ENCODE data around the gene ARHGAP28. TPM values are rescaled to one million over a fixed set of nuclear protein-coding genes. Genes with fewer than 3 reads are reported as not detected.
"Not testable (repeated sequence)": the region's sequence is repeated elsewhere in the genome, so short reads cannot be mapped to it uniquely, and the experiment has no call there.

Gene ARHGAP28
- total RNA-seq, 6 experiments from 2014 or later: 0.13 to 1.7 (median 0.61) TPM; not detected in 1

GRCh38 chr18:6928359-6928758 is 198.8 kb downstream of the ARHGAP28 start:
- no peak for DNase-seq
- Histone ChIP-seq H3K4me3 (no peak overlapping the region), H3K27me3 (no peaks in the 10 kb centered on the region), H3K4me1 (no peaks in the 10 kb centered on the region), H3K27ac (no peak overlapping the region), H3K9me3 (no peaks in the 10 kb centered on the region), H3K36me3 (no peaks in the 10 kb centered on the region)
- intact Hi-C loops (cut with DNase I): loop anchor here in 1 of 2 donors (10.0 kb wide), 1 partner anchor 246 kb away; no protein-coding TSS in a partner anchor
- TF ChIP-seq CTCF (IDR thresholded peaks at IDR 0.05) (no peak), POLR2A (IDR thresholded peaks at IDR 0.05) (no peak)
- 75% methylated on average over 8 of the region's 11 CpGs for WGBS (ENCODE audit: insufficient coverage, low coverage, low lambda C conversion rate, missing lambda C conversion rate)
- ATAC-seq: no peak

DNA sequence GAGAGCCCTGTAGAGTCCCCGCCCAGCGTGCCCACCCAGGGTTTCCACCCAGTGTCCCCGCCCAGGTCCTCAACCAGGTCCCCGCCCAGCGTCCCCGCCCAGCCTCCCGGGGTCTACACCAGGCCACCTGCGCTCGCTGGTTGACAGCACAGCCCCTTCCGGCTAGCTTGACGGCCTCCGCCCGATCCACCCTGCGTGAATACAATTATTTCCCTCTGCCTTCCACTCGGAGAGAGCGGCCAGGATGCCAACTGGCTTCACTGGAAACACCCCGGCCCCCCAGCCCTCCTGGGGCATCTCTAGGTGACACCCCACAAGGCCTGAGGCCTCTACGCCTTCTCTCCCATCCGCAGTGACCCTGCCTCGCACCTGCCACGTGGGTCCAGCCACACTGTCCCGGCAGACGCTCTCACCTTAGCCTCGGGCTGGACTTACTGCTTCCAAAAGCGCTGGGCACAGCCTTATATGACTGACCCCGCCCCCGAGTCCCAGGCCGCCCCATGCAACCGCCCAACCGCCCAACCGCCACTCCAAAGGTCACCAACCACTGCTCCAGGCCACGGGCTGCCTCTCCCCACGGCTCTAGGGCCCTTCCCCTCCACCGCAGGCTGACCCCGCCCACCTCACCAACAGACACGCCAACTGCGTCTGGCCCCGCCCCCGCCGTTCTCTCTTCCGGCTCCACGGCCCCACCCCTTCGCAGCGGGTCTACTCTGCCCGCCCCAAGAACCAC is 200.0 kb downstream of the ARHGAP28 start:
- H3K4me3 ChIP-seq: no peak overlapping the region
- H3K27ac ChIP-seq: no peak overlapping the region
- no peak for TF ChIP-seq CTCF (IDR thresholded peaks at IDR 0.05)
- no peak for TF ChIP-seq POLR2A (IDR thresholded peaks at IDR 0.05)
- no peaks in the 10 kb centered on the region for H3K4me1 ChIP-seq
- H3K27me3 ChIP-seq: no peaks in the 10 kb centered on the region
- ATAC-seq (peak in 2 of 4 donors; percentile 53 to 56), DNase-seq (no peak)
- WGBS (ENCODE audit: insufficient coverage, low coverage, low lambda C conversion rate, missing lambda C conversion rate): 83% methylated on average over 17 of the region's 45 CpGs
- intact Hi-C loops (cut with DNase I): loop anchor here in 1 of 2 donors (10.0 kb wide), 1 partner anchor 245 kb away; no protein-coding TSS in a partner anchor
- no peaks in the 10 kb centered on the region for H3K36me3 ChIP-seq
- H3K9me3 ChIP-seq: no peaks in the 10 kb centered on the region

GRCh38 chr18:6934859-6935258 is 205.3 kb downstream of the ARHGAP28 start:
- 55% methylated on average over 1 of the region's 1 CpG for WGBS (ENCODE audit: insufficient coverage, low coverage, low lambda C conversion rate, missing lambda C conversion rate)
- Histone ChIP-seq H3K4me3 (no peak overlapping the region), H3K4me1 (no peaks in the 10 kb centered on the region), H3K36me3 (no peaks in the 10 kb centered on the region), H3K27ac (no peak overlapping the region), H3K27me3 (no peaks in the 10 kb centered on the region), H3K9me3 (no peaks in the 10 kb centered on the region)
- intact Hi-C loops (cut with DNase I): no loop called here
- ATAC-seq: no peak
- TF ChIP-seq POLR2A (IDR thresholded peaks at IDR 0.05) (no peak), CTCF (IDR thresholded peaks at IDR 0.05) (no peak)
- DNase-seq: no peak

GRCh38 chr18:6938003-6938402 is 208.5 kb downstream of the ARHGAP28 start:
- H3K4me1 ChIP-seq: no peaks in the 10 kb centered on the region
- H3K27me3 ChIP-seq: no peaks in the 10 kb centered on the region
- no peak overlapping the region for H3K27ac ChIP-seq
- WGBS (ENCODE audit: insufficient coverage, low coverage, low lambda C conversion rate, missing lambda C conversion rate): 49% methylated on average over 7 of the region's 7 CpGs
- H3K36me3 ChIP-seq: no peaks in the 10 kb centered on the region
- H3K9me3 ChIP-seq: no peaks in the 10 kb centered on the region
- no peak for TF ChIP-seq POLR2A (IDR thresholded peaks at IDR 0.05)
- no peak for TF ChIP-seq CTCF (IDR thresholded peaks at IDR 0.05)
- ATAC-seq (no peak), DNase-seq (no peak)
- no peak overlapping the region for H3K4me3 ChIP-seq
- intact Hi-C loops (cut with DNase I): no loop called here

DNA sequence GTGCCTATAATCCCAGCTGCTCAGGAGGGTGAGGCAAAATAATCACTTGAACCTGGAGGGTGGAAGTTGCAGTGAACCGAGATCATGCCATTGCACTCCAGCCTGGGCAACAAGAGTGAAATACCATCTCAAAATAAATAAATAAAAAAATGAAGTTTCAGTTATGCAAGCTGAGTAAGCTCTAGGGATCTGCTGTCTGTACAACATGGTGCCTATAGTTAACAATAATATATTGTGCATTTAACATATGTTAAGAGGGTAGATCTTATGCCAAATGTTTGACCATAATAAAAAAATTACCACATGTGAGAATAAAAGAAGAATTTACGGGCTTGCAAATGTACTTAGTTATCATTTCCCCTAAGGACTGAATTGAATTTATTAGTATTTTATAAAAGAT is 208.9 kb downstream of the ARHGAP28 start:
- H3K36me3 ChIP-seq; H3K9me3 ChIP-seq; ATAC-seq; DNase-seq; H3K27me3 ChIP-seq; H3K4me1 ChIP-seq; H3K4me3 ChIP-seq; H3K27ac ChIP-seq; intact Hi-C loops (cut with DNase I): not testable (repeated sequence)
- 68% methylated on average over 2 of the region's 2 CpGs for WGBS (ENCODE audit: insufficient coverage, low coverage, low lambda C conversion rate, missing lambda C conversion rate)

Measured in right lobe of liver (tissue), 6 donors.